Spleen (tissue), 7 donors: Measurements from ENCODE around the gene SEMA6D.

ENCODE experiments used
- CTCF ChIP-seq, 11 experiments: fragments of 200-600 bp in 7 of 11; fragments of 450-650 bp in 4 of 11; sonication (generic) in 4 of 11; IDR thresholded peaks in 8 of 11; conservative IDR thresholded peaks in 3 of 11; 1 replicate in 7 of 11; 2 replicates in 4 of 11; pipeline versions ENCODE4 v1.4.0 to v1.8.0; 2016 to 2021; ENCODE audit warnings: antibody characterized with exemption in 11 of 11, inconsistent platforms in 4 of 11, mild to moderate bottlenecking in 1 of 11
- POLR2A ChIP-seq, 3 donors: fragments of 450-650 bp; IDR thresholded peaks; one replicate each; pipeline ENCODE4 v1.5.1; 2017; ENCODE audit warnings: antibody characterized with exemption in 3 of 3, mild to moderate bottlenecking in 1 of 3
- donor health status: DM: no; HTN: no; CAD: no; lungs with moderate emphysema.
- donor health status: DM: no; HTN: no; CAD: no.
- donor health status: DM: no; HTN: no; CAD: no.

- TF ChIP-seq CTCF (IDR thresholded peaks at IDR 0.05 in 8 of 11, conservative IDR thresholded peaks at IDR 0.05 in 3 of 11) = no peak
- TF ChIP-seq POLR2A (IDR thresholded peaks at IDR 0.05) = no peak
Measured at GRCh38 chr15:47817969-47818548, 100.8 kb downstream of the SEMA6D start.
